HG02571 (cell line): ENCODE data around the gene CPNE4.

Experiments
- ATAC-seq: cut with Tn5 transposase; IDR thresholded peaks from one replicate; pipeline ENCODE4 v1.9.1; 2021; ENCODE audit warnings: mild to moderate bottlenecking, moderate library complexity; ENCODE audit not compliant: unreplicated experiment

The CPNE4 gene

GRCh38 chr3:131616719-131617118 lies 418.1 kb downstream of the CPNE4 start:
- ATAC-seq: no peak

GRCh38 chr3:131612745-131613144 lies 422.1 kb downstream of the CPNE4 start:
- no peak for ATAC-seq

- no peak for ATAC-seq
Measured at GRCh38 chr3:131610174-131610573, 424.6 kb downstream of the CPNE4 start.

GRCh38 chr3:131608741-131609140 lies 426.1 kb downstream of the CPNE4 start:
- ATAC-seq: no peak

GRCh38 chr3:131608296-131608695 lies 426.5 kb downstream of the CPNE4 start:
- ATAC-seq: no peak

- no peak for ATAC-seq
Measured at GRCh38 chr3:131605916-131606315, 428.9 kb downstream of the CPNE4 start.

DNA sequence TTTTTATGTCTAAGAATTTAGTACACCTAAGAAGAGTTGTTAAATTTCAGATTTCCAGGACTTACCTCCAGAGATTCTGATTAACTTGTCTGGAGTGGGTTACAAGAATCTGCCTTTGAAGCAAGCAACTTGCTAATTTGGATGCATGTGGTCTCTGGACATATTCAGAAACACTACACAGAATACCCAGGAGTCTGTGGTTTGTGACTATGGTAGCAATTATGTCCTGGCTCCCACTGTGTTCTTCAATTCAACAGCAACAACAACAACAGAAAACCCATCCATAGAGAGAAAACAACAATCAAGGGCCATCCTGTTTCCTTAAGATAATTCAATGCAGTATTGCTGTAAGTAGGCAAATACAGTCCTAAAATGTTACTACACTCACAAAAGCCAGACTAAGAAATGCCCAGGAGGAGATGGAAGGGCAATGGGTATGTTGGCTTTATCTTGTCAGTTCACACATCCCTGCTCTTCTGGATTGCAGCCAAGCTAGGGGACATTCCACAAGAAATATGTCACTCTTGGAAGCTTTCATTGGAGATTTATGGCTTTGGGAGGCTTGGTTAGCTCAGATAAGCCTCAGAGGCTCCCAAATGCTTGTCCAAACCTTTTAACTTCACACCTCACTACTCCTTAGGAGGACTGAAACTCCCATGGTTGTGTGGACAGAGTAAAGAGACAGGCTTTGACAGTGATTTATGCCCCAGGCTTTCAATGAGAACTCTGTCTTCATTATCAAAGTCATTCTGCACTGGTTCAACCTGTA lies 432.6 kb downstream of the CPNE4 start:
- ATAC-seq: no peak

DNA sequence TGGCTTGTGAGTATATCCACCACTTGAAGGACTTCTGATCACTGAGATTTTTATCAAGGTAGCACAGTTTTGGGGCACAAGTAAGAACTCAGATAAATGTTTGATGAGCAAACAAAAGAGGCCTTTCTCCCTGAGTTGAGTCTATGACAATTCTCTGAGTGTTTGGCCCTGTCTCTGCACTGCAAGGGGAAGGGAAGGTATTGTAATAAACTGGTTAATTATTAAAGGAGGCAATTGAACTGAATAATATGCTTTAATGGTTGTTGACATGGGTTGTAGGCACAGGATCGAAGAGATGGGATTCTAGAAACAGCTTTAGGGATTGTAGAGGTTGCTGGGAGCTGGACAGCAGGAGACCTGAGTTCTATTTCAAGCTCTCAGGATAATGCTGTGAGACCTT lies 437.0 kb downstream of the CPNE4 start:
- no peak for ATAC-seq

DNA sequence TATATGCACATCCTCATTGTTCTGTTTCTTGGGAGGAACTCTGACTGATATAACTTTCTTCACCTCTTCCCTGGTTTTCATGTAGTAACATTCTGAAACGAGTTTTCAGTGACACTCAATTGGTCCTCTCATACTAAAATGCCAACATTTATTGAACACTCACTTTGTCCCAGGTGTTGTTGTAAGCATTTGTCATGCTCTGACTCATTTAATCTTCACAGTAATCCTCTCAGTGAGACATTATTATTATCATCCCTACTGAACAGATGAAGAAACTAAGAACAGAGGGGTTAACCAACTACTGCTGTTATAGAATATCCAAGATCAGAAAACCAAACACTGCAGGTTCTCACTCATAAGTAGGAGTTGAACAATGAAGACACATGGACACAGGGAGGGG lies 437.9 kb downstream of the CPNE4 start:
- no peak for ATAC-seq

DNA sequence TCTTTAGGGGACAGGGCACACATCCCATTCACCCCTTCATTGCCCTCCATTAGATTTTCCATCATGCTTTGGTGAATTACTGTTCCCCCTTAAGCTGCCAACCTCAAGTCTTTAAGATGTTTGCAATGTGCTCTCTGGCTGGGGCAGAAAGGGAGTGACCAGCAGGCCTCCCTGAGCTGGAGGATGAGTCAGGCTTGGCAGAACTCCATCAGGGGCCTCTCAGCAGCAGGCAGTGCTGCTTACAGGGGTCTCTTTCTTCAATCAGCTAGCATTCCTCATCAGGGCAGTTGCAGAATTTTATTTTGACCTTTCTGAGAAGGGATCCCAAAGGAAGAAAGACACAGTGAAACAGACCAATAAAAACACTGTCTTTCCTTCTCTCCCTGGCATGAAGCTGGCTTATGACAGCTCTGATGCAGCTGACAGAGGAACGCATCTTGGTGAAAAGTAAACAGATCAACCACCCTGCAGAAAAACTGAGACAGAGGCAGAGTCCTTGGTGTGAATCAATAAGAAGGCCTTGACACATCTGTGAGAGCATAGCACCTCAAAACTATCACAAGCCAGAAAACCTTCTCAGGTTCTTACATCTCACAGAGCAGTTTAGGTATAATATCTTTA lies 443.3 kb downstream of the CPNE4 start:
- ATAC-seq: no peak

DNA sequence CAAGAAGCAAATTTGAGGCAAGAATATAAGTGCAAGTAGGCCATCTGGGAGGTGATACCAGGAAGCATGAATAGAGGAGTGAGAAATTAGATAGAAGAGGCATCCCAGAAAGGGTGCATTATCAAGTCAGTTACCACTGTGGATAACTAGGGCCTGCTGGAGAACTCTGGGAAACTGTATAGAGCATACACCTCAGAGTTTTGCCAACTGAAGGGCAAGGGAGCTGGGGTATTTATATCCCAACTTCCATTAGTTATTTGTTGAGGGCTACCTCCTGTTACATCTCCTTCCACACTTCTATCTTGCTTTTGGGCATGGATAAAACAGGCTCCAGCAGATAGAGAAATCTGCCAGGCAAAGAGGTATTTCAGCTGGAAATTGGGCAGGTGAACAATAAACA lies 448.5 kb downstream of the CPNE4 start:
- no peak for ATAC-seq

DNA sequence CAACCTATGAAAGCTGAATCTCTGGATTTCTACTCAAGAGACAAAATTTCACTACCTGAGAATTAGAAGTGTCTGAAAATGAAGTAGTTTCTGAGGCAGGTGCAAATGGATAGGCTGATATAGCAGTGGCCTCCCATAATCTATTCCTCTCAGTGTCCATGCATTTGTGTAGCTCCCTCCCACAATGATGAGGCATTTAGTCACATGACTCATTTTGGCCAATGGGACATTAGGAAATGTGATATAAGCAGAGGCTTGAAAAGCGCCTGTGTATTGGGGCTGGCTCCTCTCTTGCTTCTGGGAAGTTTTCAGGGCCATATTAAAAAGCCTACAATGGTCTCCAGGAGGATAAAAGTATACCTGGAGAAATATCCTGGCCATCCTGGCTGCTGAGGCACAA lies 452.4 kb downstream of the CPNE4 start:
- ATAC-seq: no peak

GRCh38 chr3:131568460-131568859 lies 466.4 kb downstream of the CPNE4 start:
- no peak for ATAC-seq

GRCh38 chr3:131564812-131565211 lies 470.0 kb downstream of the CPNE4 start:
- ATAC-seq: no peak

- no peak for ATAC-seq
Measured at GRCh38 chr3:131561511-131561910, 473.3 kb downstream of the CPNE4 start.

GRCh38 chr3:131560795-131561194 lies 474.0 kb downstream of the CPNE4 start:
- ATAC-seq: no peak

GRCh38 chr3:131555456-131555855 lies 479.4 kb downstream of the CPNE4 start:
- ATAC-seq: no peak

DNA sequence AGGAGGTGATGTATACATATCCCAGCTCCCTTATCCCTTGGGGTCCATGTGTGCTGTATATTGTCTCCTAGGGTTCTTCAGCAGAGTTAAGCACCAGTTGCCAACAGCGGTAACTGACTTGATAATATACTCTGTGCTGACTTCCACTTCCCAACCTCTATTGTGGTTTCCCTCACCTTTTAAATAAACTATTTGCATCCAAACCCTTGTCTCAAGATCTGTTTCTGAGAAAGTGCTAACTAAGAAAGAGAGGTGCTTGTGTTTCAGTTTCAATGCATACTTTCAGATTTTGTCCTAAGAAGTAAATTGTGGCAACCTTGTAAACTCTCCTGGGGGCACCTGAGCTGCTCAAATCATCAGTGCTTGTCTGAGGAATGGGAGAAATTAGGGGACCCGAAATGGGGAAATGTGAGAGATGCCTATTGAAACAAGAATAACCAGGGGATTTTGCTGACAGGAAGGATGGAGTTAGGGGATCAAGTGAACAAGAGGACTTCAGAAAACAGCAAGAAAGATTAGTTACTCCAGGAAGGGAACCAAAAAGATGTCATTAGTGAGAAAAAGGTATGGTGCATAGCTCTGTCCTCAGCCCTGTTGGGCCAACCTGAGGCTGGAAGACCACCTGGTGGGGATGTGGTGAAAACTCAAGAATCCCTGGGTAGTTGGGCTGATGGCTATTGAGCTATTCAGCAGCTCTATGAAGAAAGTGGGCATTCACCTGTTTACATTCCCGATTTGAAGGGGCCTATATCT lies 481.1 kb downstream of the CPNE4 start:
- peak; percentile 97 for ATAC-seq

DNA sequence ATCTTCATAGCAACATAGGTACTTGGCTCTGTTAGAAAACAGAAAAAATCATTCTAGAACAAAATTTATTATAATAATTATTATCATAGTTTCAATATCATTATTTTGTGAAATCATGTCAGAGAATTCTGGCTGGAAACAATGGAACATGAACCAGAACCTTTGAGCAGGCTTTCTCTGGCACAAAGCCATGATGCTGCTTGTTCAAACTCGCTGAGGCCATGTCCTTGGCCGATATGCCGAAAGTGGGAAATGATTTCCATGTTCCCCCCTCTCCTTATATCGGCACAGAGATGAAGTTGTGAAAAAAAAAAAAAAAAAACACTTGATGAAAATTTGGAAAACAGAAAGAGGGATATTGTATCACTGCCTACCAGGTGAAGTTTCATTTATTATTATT lies 483.1 kb downstream of the CPNE4 start:
- ATAC-seq: no peak

DNA sequence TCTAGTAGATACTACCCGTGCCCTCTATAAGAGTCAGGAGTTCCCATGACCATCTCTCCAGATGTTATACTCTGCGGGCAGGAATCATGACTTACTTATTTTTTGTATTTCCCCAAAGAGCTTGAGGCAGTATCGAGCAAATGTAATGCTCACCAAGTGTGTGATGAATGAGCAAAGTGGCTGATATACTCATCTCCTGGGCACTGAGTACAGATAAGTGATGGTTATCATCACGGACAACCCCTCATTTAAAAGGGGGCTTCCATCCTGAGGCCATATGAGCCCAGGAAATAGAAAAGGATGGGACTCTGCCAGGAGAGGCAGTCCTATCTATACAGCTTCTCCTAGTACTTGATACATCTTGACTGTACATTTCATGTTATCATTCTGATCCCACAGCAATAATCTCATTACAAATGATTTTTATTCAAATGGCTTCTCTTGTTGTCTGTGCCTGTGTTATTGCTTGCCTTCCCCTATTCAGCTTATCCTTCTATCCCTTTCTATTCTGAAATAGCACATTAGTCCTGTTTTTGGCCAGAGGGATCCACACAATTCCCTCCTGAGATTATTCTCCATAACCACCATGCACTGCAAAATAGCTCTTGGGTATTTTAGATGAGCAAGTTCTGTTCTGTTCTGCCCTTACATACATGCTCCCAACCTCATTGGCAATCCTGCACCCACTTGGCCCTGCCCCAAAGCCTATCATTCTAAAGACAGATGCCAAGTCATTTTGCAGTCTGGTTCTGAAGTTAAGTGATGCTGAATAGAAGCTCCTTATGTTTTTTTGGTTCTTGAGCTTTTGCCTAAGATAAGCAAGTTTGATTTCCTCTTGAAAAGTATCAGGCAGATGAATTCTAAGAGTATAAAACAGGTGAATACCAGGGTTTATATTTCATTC lies 484.0 kb downstream of the CPNE4 start:
- ATAC-seq: no peak

DNA sequence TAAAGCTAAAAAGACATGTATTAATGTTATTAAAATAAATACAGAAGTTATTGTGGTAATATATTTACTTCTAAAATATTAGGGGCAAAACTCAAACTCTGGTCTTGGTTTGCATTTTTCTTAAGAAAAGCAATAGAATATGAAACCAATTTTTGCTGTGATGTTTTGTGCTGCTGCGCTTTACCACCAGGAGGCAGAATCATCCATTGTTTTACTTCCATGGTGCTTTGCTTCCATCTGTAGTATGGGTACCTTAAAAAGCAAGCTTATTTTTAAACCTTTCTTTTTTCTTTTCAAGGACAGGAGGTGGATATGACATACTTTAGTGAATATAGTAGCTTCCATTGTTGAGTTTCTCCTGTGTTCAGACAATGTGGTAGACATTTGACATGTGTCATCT lies 485.5 kb downstream of the CPNE4 start:
- ATAC-seq: no peak
